Tibial nerve (tissue), 4 donors: Measurements from ENCODE around the gene CACNB3.

Source experiments
- EP300 ChIP-seq, 2 donors: sonication (generic); formaldehyde crosslinking; IDR thresholded peaks; one replicate each; pipeline ENCODE4 v1.6.1; 2017; ENCODE audit warnings: antibody characterized with exemption in 2 of 2, mild to moderate bottlenecking in 1 of 2
- POLR2A ChIP-seq, 2 donors: fragments of 450-650 bp; IDR thresholded peaks; one replicate each; pipeline ENCODE4 v1.6.1; 2017; ENCODE audit warnings: antibody characterized with exemption in 2 of 2, mild to moderate bottlenecking in 2 of 2, moderate library complexity in 2 of 2
- TF ChIP-seq, protein P1 (sequence below), 5 experiments: fragments of 200-600 bp in 3 of 5; fragments of 450-650 bp in 2 of 5; sonication (generic) in 3 of 5; IDR thresholded peaks; one replicate each; pipeline ENCODE4 v1.5.1; 2016 to 2019; ENCODE audit warnings: antibody characterized with exemption in 5 of 5, mild to moderate bottlenecking in 3 of 5, moderate library complexity in 2 of 5

DNA sequence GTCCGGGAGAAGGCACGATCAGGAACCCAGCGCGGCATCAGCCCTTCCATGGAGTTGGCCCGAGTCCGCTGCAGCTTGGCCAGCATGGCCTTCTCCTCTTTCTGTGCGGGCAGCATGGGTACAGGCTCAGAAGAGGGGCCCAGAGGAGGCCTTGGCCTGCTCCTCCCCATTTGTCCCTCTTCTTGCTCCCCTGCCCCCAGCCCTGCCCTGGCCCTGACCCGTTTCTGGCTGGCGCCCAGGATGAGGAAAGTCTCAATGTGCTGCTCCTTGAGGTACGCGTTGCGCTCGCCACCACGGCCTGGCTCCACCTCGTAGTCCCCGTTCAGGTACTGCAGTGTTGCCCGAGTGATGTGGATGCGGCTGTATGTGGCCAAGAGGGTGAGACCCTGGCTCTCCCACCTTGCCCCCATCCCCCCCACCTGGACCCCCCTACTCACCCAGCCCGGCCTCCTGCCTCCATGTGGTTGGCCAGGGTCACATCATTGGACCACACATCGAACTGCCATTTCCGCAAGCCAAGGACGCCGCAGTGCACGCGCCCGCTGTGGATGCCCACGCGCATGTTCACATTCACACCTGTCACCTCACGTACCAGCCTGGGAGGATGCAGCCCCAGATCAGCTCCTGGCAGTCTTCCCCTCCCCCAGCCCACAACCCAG is 42.2 kb upstream of the CACNB3 start:
- TF ChIP-seq, protein P1, sequence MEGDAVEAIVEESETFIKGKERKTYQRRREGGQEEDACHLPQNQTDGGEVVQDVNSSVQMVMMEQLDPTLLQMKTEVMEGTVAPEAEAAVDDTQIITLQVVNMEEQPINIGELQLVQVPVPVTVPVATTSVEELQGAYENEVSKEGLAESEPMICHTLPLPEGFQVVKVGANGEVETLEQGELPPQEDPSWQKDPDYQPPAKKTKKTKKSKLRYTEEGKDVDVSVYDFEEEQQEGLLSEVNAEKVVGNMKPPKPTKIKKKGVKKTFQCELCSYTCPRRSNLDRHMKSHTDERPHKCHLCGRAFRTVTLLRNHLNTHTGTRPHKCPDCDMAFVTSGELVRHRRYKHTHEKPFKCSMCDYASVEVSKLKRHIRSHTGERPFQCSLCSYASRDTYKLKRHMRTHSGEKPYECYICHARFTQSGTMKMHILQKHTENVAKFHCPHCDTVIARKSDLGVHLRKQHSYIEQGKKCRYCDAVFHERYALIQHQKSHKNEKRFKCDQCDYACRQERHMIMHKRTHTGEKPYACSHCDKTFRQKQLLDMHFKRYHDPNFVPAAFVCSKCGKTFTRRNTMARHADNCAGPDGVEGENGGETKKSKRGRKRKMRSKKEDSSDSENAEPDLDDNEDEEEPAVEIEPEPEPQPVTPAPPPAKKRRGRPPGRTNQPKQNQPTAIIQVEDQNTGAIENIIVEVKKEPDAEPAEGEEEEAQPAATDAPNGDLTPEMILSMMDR (IDR thresholded peaks at IDR 0.05), result no peak
- TF ChIP-seq POLR2A (IDR thresholded peaks at IDR 0.05), result no peak
- TF ChIP-seq EP300 (IDR thresholded peaks at IDR 0.05), result no peak
